NCI-H460 (cell line): ENCODE results near the gene TRIM21. TPM values are rescaled to one million over a fixed set of nuclear protein-coding genes. Genes with fewer than 3 reads are reported as not detected.

Experiments used
- total RNA-seq: library from RNA; depleted of rRNA; stranded (reverse); fragments of >200 nt; shearing (Covaris generic); gene quantifications from 2 replicates; pipeline ENCODE4 v1.2.3, GENCODE V29; 2014; rRNA removed

Gene TRIM21
- total RNA-seq, 1 experiment from 2014 or later, result 12.4 TPM

Other genes with a start within 250 kb of the TRIM21 start
- not detected in 2 replicates for gene OR52B4, start 25.3 kb downstream of the TRIM21 start, total RNA-seq
- gene OR52K2, start 55.6 kb upstream of the TRIM21 start, total RNA-seq, result not detected in 2 replicates
- not detected in 2 replicates for gene OR52K1, start 88.9 kb upstream of the TRIM21 start, total RNA-seq
- gene OR52M1, start 151.5 kb upstream of the TRIM21 start, total RNA-seq, result not detected in 2 replicates
- gene OR52I2, start 188.0 kb upstream of the TRIM21 start, total RNA-seq, result not detected in 2 replicates
- not detected in 2 replicates for gene OR52I1, start 200.3 kb upstream of the TRIM21 start, total RNA-seq
- 4.3 and 6.1 TPM in 2 replicates for gene TRIM68, start 214.5 kb upstream of the TRIM21 start, total RNA-seq
- gene OR51D1, start 243.8 kb upstream of the TRIM21 start, total RNA-seq, result not detected in 2 replicates